GM12872 (cell line): ENCODE results near the gene SMAD9.

Experiments used
- TF ChIP-seq, protein P1 (sequence below): IDR thresholded peaks from 3 replicates; pipeline ENCODE4 v1.5.1; 2011; ENCODE audit warnings: low read depth, mild to moderate bottlenecking, low read length, moderate library complexity; ENCODE audit not compliant: insufficient read depth

SMAD9 gene

DNA sequence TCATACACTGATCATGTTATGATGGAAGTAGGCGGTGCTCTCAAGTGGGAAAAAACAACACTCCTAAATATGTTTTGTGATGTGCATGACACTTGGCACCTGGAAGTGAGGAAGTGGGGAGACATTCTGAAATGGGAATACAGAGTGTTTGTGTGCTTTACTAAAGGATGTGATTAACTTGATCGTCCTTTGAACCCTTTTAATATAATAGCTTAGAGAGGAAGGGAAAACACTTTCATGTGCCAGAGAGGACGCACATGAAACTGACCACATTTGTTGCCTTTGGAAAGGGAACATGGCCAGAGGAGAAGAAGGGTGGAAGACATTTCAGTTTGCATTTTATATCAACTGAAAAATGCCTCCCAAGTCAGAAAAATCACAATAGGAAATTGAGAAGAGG is 31.4 kb downstream of the SMAD9 start:
- TF ChIP-seq, protein P1, sequence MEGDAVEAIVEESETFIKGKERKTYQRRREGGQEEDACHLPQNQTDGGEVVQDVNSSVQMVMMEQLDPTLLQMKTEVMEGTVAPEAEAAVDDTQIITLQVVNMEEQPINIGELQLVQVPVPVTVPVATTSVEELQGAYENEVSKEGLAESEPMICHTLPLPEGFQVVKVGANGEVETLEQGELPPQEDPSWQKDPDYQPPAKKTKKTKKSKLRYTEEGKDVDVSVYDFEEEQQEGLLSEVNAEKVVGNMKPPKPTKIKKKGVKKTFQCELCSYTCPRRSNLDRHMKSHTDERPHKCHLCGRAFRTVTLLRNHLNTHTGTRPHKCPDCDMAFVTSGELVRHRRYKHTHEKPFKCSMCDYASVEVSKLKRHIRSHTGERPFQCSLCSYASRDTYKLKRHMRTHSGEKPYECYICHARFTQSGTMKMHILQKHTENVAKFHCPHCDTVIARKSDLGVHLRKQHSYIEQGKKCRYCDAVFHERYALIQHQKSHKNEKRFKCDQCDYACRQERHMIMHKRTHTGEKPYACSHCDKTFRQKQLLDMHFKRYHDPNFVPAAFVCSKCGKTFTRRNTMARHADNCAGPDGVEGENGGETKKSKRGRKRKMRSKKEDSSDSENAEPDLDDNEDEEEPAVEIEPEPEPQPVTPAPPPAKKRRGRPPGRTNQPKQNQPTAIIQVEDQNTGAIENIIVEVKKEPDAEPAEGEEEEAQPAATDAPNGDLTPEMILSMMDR, result no peak

DNA sequence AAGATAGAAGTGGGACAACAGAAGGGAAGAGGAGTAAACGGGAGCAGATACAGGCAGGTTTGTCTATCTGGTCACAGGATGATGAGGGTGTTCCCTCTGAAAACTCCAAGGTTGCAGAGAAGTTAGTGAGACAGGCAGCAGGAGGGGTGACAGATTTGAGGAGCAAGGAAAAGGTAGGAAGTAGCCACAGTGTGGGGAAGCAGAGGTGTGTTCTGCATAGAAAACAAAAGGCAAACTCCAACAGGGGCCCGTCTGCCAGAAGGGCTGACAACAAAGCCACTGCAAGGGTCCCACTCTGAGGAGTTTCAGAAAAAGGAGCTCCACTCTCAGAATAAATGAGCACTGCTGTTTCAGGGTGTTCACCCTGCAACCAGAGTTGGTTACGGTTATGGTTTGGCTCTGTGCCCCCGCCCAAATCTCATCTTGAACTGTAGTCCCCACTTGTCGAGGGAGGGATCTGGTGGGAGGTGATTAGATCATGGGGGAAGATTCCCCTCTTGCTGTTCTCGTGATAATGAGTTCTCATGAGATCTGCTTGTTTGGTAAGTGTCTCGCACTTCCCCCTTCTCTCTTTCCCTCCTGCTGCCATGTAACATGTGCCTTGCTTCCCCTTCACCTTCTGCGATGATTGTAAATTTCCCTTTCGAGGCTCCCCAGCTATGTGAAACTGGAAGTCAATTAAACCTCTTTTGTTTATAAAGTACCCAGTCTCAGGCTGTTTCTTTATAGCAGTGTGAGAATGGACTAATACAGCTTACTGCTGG is 32.1 kb downstream of the SMAD9 start:
- TF ChIP-seq, protein P1, result no peak

- TF ChIP-seq, protein P1, result no peak
Measured at GRCh38 chr13:36885901-36886300, 34.1 kb downstream of the SMAD9 start.

- TF ChIP-seq, protein P1, result no peak
Measured at GRCh38 chr13:36884235-36884634, 35.8 kb downstream of the SMAD9 start.

- TF ChIP-seq, protein P1, result no peak
Measured at GRCh38 chr13:36883824-36884223, 36.2 kb downstream of the SMAD9 start.

DNA sequence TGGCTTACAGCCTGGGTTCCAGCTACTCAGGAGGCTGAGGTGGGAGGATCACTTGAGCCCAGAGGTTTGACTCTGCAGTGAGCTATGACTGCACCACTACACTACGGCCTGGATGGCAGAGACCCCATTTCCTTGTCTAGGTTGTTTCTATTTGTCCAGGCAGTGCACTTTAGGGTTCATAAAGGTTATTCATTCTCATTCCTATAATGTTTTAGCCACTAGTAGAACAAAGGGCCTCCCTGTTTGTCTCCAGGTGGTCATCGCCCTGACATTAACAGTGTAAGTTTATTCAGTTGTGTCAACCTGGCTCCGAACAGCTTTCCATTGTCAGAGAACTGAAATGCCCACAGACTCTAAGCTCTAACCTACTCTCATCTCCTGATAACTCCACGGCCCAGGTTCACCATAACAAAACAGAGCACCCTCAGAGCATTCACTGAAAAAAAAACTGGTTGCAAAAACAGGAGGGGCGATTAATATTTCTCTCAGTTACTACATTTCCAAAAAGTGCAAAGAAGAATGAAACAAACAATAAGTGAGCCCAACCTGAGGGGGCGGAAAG is 37.1 kb downstream of the SMAD9 start:
- TF ChIP-seq, protein P1, result no peak

DNA sequence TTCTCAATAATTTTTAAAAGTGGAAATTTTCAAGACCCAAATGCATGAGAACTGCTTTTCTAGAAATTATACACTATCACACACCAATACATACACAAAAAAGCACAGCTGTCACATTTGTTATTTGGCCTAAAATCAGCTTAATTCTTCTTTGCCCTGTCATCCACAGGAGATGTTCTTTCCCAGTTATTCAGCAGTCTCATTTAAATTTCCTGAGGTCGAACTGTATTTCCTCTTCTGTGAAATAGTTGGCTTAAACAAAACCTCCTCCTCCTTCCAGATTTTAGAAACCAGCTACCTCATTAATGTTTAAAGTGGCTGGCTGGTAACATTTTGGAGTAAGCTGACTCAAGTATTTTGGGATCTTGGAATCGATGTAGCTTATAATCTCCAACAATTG is 39.1 kb downstream of the SMAD9 start:
- TF ChIP-seq, protein P1, result no peak
